SK-N-SH (cell line): Measurements from ENCODE around the gene GGCT. TPM values are rescaled to one million over a fixed set of nuclear protein-coding genes. Genes with fewer than 3 reads are reported as not detected.

ENCODE experiments used
- CTCF ChIA-PET: fragments of 300-600, 350-600 bp; formaldehyde crosslinking; extraction: SDS; loops from one replicate; lab custom pipeline; 2021; lab: Yijun Ruan, JAX
- POLR2A ChIA-PET: fragments of 350-600 bp; sonication (Branson Sonifier 250); formaldehyde crosslinking; extraction: SDS; loops from one replicate; lab custom pipeline; 2020; ENCODE audit warnings: antibody characterized with exemption, inconsistent platforms; lab: Yijun Ruan, JAX
- DNase-seq: peaks from one replicate; pipeline ENCODE4 v3.0.0; 2012
- H2AFZ ChIP-seq: fragments of 200-600 bp; sonication (generic); 2 replicates; pipeline ENCODE4 v1.8.1; 2016; ENCODE audit warnings: antibody characterized with exemption, mild to moderate bottlenecking, low read depth
- H3F3A ChIP-seq: fragments of 200-600 bp; sonication (generic); replicated peaks from 2 replicates; pipeline ENCODE3; 2016; ENCODE audit warnings: antibody characterized with exemption, mild to moderate bottlenecking; ENCODE audit not compliant: insufficient read depth
- H3K27ac ChIP-seq, 2 experiments: fragments of 200-500 bp in 1 of 2; fragments of 200-600 bp in 1 of 2; sonication (Bioruptor generic) in 1 of 2; sonication (generic), shearing (Covaris generic) in 1 of 2; 2 replicates each; pipeline versions ENCODE4 v1.5.1 to v1.6.1; 2014 to 2016; ENCODE audit warnings: low read depth in 2 of 2, inconsistent platforms in 1 of 2, low read length in 1 of 2, mild to moderate bottlenecking in 1 of 2, mixed read lengths in 1 of 2
- H3K27me3 ChIP-seq: fragments of 200-600 bp; sonication (generic), shearing (Covaris generic); 2 replicates; pipeline ENCODE4 v1.6.1; 2016; ENCODE audit warnings: mixed run types; ENCODE audit not compliant: insufficient read depth
- H3K36me3 ChIP-seq, 2 experiments: fragments of 200-500 bp in 1 of 2; fragments of 200-600 bp in 1 of 2; sonication (Bioruptor generic) in 1 of 2; sonication (generic) in 1 of 2; replicated peaks in 1 of 2; 2 replicates each; pipeline versions ENCODE3 to v1.5.1; 2014 to 2016; ENCODE audit warnings: low read length in 1 of 2, mild to moderate bottlenecking in 1 of 2; ENCODE audit not compliant: insufficient read depth in 2 of 2, control insufficient read depth in 1 of 2
- H3K4me1 ChIP-seq, 2 experiments: fragments of 200-500 bp in 1 of 2; fragments of 200-600 bp in 1 of 2; sonication (Bioruptor generic) in 1 of 2; sonication (generic), shearing (Covaris generic) in 1 of 2; 2 replicates each; pipeline versions ENCODE4 v1.5.1 to v1.6.1; 2014 to 2016; ENCODE audit warnings: low read depth in 1 of 2, low read length in 1 of 2, mixed run types in 1 of 2; ENCODE audit not compliant: insufficient read depth in 2 of 2, control insufficient read depth in 1 of 2
- H3K4me2 ChIP-seq: fragments of 200-600 bp; sonication (generic), shearing (Covaris generic); 2 replicates; pipeline ENCODE4 v1.6.1; 2017; ENCODE audit warnings: mixed run types
- H3K4me3 ChIP-seq, 2 experiments: fragments of 200-500 bp in 1 of 2; fragments of 200-600 bp in 1 of 2; sonication (Bioruptor generic) in 1 of 2; sonication (generic), shearing (Covaris generic) in 1 of 2; 2 replicates each; pipeline versions ENCODE4 v1.5.1 to v1.8.1; 2014 to 2016; ENCODE audit warnings: low read depth in 2 of 2, inconsistent platforms in 1 of 2, low read length in 1 of 2, mild to moderate bottlenecking in 1 of 2, mixed read lengths in 1 of 2, moderate library complexity in 1 of 2
- H3K79me2 ChIP-seq: fragments of 200-600 bp; sonication (generic); 2 replicates; pipeline ENCODE4 v1.8.1; 2017; ENCODE audit warnings: mild to moderate bottlenecking; ENCODE audit not compliant: insufficient read depth
- H3K9ac ChIP-seq: fragments of 200-600 bp; sonication (generic); 2 replicates; pipeline ENCODE4 v1.6.1; 2017; ENCODE audit warnings: mixed run types
- H3K9me2 ChIP-seq: fragments of 200-600 bp; sonication (generic); 2 replicates; pipeline ENCODE4 v1.6.1; 2017; ENCODE audit warnings: mixed run types
- H3K9me3 ChIP-seq: fragments of 200-600 bp; sonication (generic); 2 replicates; pipeline ENCODE4 v1.6.1; 2017; ENCODE audit warnings: mixed run types, mild to moderate bottlenecking, moderate library complexity
- H4K20me1 ChIP-seq: fragments of 200-600 bp; sonication (generic); 2 replicates; pipeline ENCODE4 v1.6.1; 2017; ENCODE audit warnings: mild to moderate bottlenecking, mixed run types; ENCODE audit not compliant: insufficient read depth
- ELF1 ChIP-seq: IDR thresholded peaks from 2 replicates; pipeline ENCODE4 v1.4.0; 2012
- EZH2phosphoT487 ChIP-seq: fragments of 200-600 bp; sonication (generic); IDR thresholded peaks from 2 replicates; pipeline ENCODE4 v1.6.1; 2017; ENCODE audit warnings: low read depth, mixed run types, mild to moderate bottlenecking, antibody characterized with exemption, moderate library complexity, borderline replicate concordance
- GABPA ChIP-seq: IDR thresholded peaks from 2 replicates; pipeline ENCODE4 v1.4.0; 2012; ENCODE audit warnings: low read depth, mild to moderate bottlenecking
- JUND ChIP-seq: IDR thresholded peaks from 2 replicates; pipeline ENCODE4 v1.4.0; 2012
- NFIC ChIP-seq: IDR thresholded peaks from 2 replicates; pipeline ENCODE4 v1.4.0; 2012; ENCODE audit warnings: borderline replicate concordance
- POLR2AphosphoS5 ChIP-seq: IDR thresholded peaks from 2 replicates; pipeline ENCODE4 v1.6.1; 2012; ENCODE audit warnings: low read depth, low read length
- RAD21 ChIP-seq: IDR thresholded peaks from 2 replicates; pipeline ENCODE4 v1.6.1; 2012; ENCODE audit warnings: mild to moderate bottlenecking, low read length
- RCOR1 ChIP-seq: fragments of 150-350 bp; IDR thresholded peaks from 2 replicates; pipeline ENCODE4 v1.6.1; 2017; ENCODE audit warnings: antibody characterized with exemption, low read length
- RFX5 ChIP-seq: IDR thresholded peaks from 2 replicates; pipeline ENCODE4 v1.6.1; 2012; ENCODE audit warnings: mild to moderate bottlenecking, improper control_type of control experiment, low read length
- YY1 ChIP-seq: IDR thresholded peaks from 2 replicates; pipeline ENCODE4 v1.4.0; 2012; ENCODE audit warnings: low read depth, mild to moderate bottlenecking
- WGBS: methylation state at CpG from one replicate; pipeline ENCODE4 v1.1.6; 2017; ENCODE audit warnings: low lambda C conversion rate; 5-methylcytosine and 5-hydroxymethylcytosine counted together
- polyA plus RNA-seq, 3 experiments: library from polyadenylated mRNA; depleted of rRNA; stranded (reverse); fragments of >200 nt; gene quantifications; 2 replicates each; pipeline ENCODE4 v1.2.3, GENCODE V29; 2012
- TF ChIP-seq, protein P1 (sequence below): IDR thresholded peaks from 2 replicates; pipeline ENCODE4; 2012
- TF ChIP-seq, protein P2 (sequence below): IDR thresholded peaks from 2 replicates; pipeline ENCODE4 v1.6.1; 2012; ENCODE audit warnings: mild to moderate bottlenecking, low read depth, low read length, moderate library complexity
- TF ChIP-seq, protein P3 (sequence below): fragments of 150-350 bp; IDR thresholded peaks from 2 replicates; pipeline ENCODE4 v1.6.1; 2017; ENCODE audit warnings: antibody characterized with exemption, low read length, low read depth, borderline replicate concordance

Gene GGCT
- polyA plus RNA-seq, 1 of the 3 experiments (the other 2 are of a cell fraction), result 20.8 TPM

DNA sequence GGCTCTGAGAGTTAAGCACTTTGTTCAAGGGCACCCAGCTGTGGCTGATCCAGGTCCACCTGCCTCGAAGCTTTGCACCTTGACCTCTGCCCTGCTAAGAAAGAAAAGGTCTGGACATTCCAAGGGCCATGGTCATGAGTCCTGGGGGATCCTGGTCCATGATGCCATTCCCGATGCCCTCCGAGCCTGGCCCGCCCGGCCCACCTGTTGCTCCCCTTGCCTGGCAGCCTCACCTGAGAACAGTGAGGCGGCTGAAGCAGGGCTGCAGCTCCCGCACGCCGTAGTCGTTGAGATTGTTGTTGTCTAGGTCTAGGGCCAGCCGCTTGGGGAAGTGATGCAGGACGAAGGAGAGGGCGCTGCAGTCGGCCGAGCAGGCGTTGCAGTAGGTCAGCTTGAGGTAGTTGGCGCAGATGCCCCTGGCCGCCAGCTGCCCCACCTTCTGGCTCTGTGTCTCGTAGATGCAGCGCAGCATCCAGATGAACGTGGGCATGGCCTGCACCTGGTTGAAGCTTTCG, 53.6 kb downstream of the GGCT start:
- ChIA-PET CTCF (interaction anchor here (1.3 to 4.3 kb wide), 2 partner anchors 9 to 232 kb away, joined by 3 to 22 read pairs; partner anchors contain the start of gene CRHR2), POLR2A (no interaction called here)
- H2AFZ ChIP-seq, result no peak overlapping the region
- peaks cover 30 to 48% of the 10 kb centered on the region in 2 experiments for H3K36me3 ChIP-seq
- no peaks in the 10 kb centered on the region for H3K79me2 ChIP-seq
- no peak overlapping the region for H3K4me2 ChIP-seq
- no peaks in the 10 kb centered on the region for H3K9me3 ChIP-seq
- H3K27ac ChIP-seq, result no peak overlapping the region
- H3K9me2 ChIP-seq, result no peaks in the 10 kb centered on the region
- no peaks in the 10 kb centered on the region for H3F3A ChIP-seq
- DNase-seq, result peak; percentile 9
- H4K20me1 ChIP-seq, result no peaks in the 10 kb centered on the region
- H3K4me3 ChIP-seq, result no peak overlapping the region
- H3K4me1 ChIP-seq, result peaks cover 0 to 27% of the 10 kb centered on the region in 2 experiments; a peak in 1 of 4 replicates
- H3K9ac ChIP-seq, result no peak overlapping the region
- no peak for TF ChIP-seq GABPA
- TF ChIP-seq, protein P1, sequence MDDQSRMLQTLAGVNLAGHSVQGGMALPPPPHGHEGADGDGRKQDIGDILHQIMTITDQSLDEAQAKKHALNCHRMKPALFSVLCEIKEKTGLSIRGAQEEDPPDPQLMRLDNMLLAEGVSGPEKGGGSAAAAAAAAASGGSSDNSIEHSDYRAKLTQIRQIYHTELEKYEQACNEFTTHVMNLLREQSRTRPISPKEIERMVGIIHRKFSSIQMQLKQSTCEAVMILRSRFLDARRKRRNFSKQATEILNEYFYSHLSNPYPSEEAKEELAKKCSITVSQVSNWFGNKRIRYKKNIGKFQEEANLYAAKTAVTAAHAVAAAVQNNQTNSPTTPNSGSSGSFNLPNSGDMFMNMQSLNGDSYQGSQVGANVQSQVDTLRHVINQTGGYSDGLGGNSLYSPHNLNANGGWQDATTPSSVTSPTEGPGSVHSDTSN, result no peak
- no peak for TF ChIP-seq JUND
- no peak for TF ChIP-seq RCOR1
- no peak for TF ChIP-seq ELF1
- TF ChIP-seq, protein P2, sequence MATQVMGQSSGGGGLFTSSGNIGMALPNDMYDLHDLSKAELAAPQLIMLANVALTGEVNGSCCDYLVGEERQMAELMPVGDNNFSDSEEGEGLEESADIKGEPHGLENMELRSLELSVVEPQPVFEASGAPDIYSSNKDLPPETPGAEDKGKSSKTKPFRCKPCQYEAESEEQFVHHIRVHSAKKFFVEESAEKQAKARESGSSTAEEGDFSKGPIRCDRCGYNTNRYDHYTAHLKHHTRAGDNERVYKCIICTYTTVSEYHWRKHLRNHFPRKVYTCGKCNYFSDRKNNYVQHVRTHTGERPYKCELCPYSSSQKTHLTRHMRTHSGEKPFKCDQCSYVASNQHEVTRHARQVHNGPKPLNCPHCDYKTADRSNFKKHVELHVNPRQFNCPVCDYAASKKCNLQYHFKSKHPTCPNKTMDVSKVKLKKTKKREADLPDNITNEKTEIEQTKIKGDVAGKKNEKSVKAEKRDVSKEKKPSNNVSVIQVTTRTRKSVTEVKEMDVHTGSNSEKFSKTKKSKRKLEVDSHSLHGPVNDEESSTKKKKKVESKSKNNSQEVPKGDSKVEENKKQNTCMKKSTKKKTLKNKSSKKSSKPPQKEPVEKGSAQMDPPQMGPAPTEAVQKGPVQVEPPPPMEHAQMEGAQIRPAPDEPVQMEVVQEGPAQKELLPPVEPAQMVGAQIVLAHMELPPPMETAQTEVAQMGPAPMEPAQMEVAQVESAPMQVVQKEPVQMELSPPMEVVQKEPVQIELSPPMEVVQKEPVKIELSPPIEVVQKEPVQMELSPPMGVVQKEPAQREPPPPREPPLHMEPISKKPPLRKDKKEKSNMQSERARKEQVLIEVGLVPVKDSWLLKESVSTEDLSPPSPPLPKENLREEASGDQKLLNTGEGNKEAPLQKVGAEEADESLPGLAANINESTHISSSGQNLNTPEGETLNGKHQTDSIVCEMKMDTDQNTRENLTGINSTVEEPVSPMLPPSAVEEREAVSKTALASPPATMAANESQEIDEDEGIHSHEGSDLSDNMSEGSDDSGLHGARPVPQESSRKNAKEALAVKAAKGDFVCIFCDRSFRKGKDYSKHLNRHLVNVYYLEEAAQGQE, result no peak
- TF ChIP-seq NFIC, result no peak
- TF ChIP-seq, protein P3, sequence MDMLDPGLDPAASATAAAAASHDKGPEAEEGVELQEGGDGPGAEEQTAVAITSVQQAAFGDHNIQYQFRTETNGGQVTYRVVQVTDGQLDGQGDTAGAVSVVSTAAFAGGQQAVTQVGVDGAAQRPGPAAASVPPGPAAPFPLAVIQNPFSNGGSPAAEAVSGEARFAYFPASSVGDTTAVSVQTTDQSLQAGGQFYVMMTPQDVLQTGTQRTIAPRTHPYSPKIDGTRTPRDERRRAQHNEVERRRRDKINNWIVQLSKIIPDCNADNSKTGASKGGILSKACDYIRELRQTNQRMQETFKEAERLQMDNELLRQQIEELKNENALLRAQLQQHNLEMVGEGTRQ, result no peak
- TF ChIP-seq YY1, result no peak
- no peak for TF ChIP-seq POLR2AphosphoS5
- no peak for TF ChIP-seq RFX5
- no peak for TF ChIP-seq RAD21
- TF ChIP-seq EZH2phosphoT487, result no peak
- TF ChIP-seq, all 33 proteins: peak for 0
- 98% methylated on average over 20 of the region's 22 CpGs for WGBS
- H3K27me3 ChIP-seq, result no peaks in the 10 kb centered on the region
